Neural progenitor cell (in vitro differentiated cells): ENCODE data around the gene PWWP2A.

Source experiments
- CTCF ChIP-seq: fragments of 200-600 bp; sonication (generic); IDR thresholded peaks from 2 replicates; pipeline ENCODE4 v1.5.1; 2017; ENCODE audit warnings: antibody characterized with exemption, mild to moderate bottlenecking
- EZH2 ChIP-seq: fragments of 200-600 bp; sonication (generic); IDR thresholded peaks from 2 replicates; pipeline ENCODE4 v1.6.1; 2017; ENCODE audit warnings: antibody characterized with exemption, mild to moderate bottlenecking, moderate library complexity

- TF ChIP-seq CTCF = no peak
- TF ChIP-seq EZH2 = no peak
Measured at GRCh38 chr5:160167624-160168165, 48.4 kb upstream of the PWWP2A start.
